Aorta (tissue), 5 donors: ENCODE measurements around the gene KCNT2. TPM values are rescaled to one million over a fixed set of nuclear protein-coding genes. Genes with fewer than 3 reads are reported as not detected.

Experiments used
- ATAC-seq: fragments of 200-7000 bp; cut with Tn5 transposase; one replicate; pipeline ENCODE4 v1.9.1; 2022; ENCODE audit warnings: moderate library complexity; ENCODE audit not compliant: low FRiP score
- DNase-seq, 2 donors: peaks; one replicate each; pipeline ENCODE4 v3.0.0-alpha.2; 2020
- H3K27ac ChIP-seq, 2 donors: one replicate each; pipeline ENCODE4 v1.5.1; 2013; ENCODE audit warnings: low read length in 2 of 2, mild to moderate bottlenecking in 2 of 2, moderate library complexity in 2 of 2, control low read depth in 1 of 2, inconsistent platforms in 1 of 2, low read depth in 1 of 2
- H3K27me3 ChIP-seq, 2 donors: one replicate each; pipeline ENCODE4 v1.6.1; 2013; ENCODE audit warnings: control low read depth in 1 of 2, low read length in 1 of 2, mild to moderate bottlenecking in 1 of 2, moderate library complexity in 1 of 2; ENCODE audit not compliant: insufficient read depth in 2 of 2, control insufficient read depth in 1 of 2
- H3K36me3 ChIP-seq, 2 donors: one replicate each; pipeline ENCODE4 v1.6.1; 2013; ENCODE audit warnings: control low read depth in 1 of 2, low read length in 1 of 2, mild to moderate bottlenecking in 1 of 2; ENCODE audit not compliant: insufficient read depth in 2 of 2, control insufficient read depth in 1 of 2
- H3K4me1 ChIP-seq, 2 donors: one replicate each; pipeline ENCODE4 v1.6.1; 2013; ENCODE audit warnings: low read length in 2 of 2, control low read depth in 1 of 2, mild to moderate bottlenecking in 1 of 2, moderate library complexity in 1 of 2; ENCODE audit not compliant: insufficient read depth in 2 of 2, control insufficient read depth in 1 of 2
- H3K4me3 ChIP-seq, 2 donors: one replicate each; pipeline ENCODE4 v1.5.1; 2013; ENCODE audit warnings: low read length in 2 of 2, control low read depth in 1 of 2, mild to moderate bottlenecking in 1 of 2
- H3K9me3 ChIP-seq: one replicate; pipeline ENCODE4 v1.6.1; 2013; ENCODE audit warnings: mild to moderate bottlenecking, low read length; ENCODE audit not compliant: control insufficient read depth
- whole genome bisulfite sequencing, 2 donors: extraction: QIAGEN DNeasy Blood & Tissue Kit; methylation state at CpG; one replicate each; pipeline ENCODE4 v1.1.7; 2013; 5-methylcytosine and 5-hydroxymethylcytosine counted together
- intact Hi-C, 2 donors: fragments of 100-400 bp; cut with DNase I; formaldehyde crosslinking; loops; one replicate each; pipeline versions ENCODE4 v1.14.2 to v1.15.0; 2022
- polyA plus RNA-seq, 2 donors: library from polyadenylated mRNA; stranded (reverse); fragments of 200-250 nt; gene quantifications; one replicate each; pipeline ENCODE4 v1.2.3, GENCODE V29; 2013
- total RNA-seq, 2 donors: library from RNA; stranded (reverse); fragmentation: NEBNext Ultra II Directional; extraction: Animal tissue kit (Norgen Biotek cat#: 25700); gene quantifications; one replicate each; pipeline ENCODE4 v1.2.1, GENCODE V29; 2021
- donor health status: healthy with polysubstance abuse.
- donor health status: Bipolar disorder and iron deficiency.
- donor health status: DM: no; HTN: no; CAD: no.
- donor health status: DM: no; HTN: no; CAD: no.
- donor health status: DM: yes; HTN: yes; CAD: no.

Gene KCNT2
- total and polyA plus RNA-seq, 4 donors, result 3.0 to 23.3 (median 16.3) TPM

DNA sequence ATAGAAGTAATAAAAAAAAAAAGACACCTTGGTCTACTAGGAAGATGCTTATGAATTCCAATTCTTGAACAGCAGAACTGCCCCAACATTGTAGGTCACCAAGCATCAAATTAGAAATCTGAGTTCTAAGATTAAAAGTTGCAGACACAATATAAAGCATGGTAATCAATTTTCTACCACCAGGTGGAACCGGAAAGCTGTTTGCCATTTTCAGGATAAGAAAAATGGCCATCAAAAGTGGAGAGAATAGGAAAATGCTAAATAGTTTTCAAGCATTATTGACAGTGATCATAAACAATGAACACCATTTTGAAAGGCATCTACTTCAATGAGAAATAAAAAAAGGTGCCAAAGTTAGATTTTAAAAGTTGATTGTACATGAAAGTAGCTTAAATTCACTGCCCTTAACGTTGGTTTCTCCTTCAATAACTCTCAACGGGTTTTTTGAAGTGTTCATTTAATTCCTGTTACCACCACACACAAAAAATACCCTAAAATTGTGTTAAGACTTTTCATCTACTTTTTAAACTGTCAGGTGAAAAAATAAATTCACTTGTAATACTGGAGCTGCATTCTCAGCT, 252.9 kb downstream of the KCNT2 start:
- no peaks in the 10 kb centered on the region for H3K9me3 ChIP-seq
- WGBS, 2 donors, result 54 to 70% methylated on average over 3 of the region's 3 CpGs
- DNase-seq (no peak), ATAC-seq (no peak)
- H3K27ac ChIP-seq, result no peak overlapping the region
- H3K36me3 ChIP-seq, result no peaks in the 10 kb centered on the region
- intact Hi-C loops, result no loop called here
- no peaks in the 10 kb centered on the region for H3K4me1 ChIP-seq
- no peak overlapping the region for H3K4me3 ChIP-seq
- H3K27me3 ChIP-seq, result no peaks in the 10 kb centered on the region

DNA sequence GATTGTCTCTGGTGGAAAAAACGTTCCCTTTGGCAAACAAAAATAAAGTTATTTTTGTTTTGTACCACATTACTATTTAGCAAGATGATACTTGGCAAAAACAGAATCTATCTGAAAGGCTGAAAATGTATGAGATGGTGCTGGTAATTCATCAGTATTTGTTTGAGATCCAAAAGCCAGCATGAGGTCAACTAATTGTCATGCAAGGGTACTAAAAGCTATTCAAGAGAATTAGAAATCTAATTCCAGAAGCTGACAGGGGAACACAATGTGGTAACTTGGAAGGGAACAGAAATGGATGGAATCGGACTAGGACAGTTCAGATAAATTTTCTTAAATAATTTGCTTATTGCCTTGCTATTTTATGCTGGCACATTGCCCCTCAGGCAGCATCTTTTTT, 263.8 kb downstream of the KCNT2 start:
- Histone ChIP-seq H3K4me3 (no peak overlapping the region), H3K27me3 (no peaks in the 10 kb centered on the region), H3K9me3 (no peaks in the 10 kb centered on the region), H3K27ac (no peak overlapping the region), H3K4me1 (no peaks in the 10 kb centered on the region), H3K36me3 (no peaks in the 10 kb centered on the region)
- 54 to 76% methylated on average over 2 of the region's 2 CpGs for whole genome bisulfite sequencing, 2 donors
- intact Hi-C loops, result no loop called here
- ATAC-seq (no peak), DNase-seq (no peak)

DNA sequence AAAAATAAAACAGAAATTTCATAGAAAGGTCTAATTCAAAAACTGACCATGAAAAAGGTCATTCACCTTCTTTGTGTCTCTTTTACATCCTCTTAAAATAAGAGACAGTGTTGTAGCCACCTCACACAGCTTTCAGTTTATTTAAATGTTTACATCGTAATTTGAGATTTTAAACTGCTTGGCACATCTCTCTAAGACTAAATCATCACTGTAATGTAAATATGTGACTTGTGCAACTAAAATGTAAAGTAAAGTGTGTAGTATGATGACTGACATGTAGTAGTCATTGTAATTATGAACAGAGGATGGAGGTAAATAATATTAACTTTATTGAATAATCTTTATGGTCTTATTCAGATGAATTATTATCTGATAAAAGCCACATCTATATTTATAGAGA, 283.9 kb downstream of the KCNT2 start:
- H3K27ac ChIP-seq, result no peak overlapping the region
- DNase-seq (no peak), ATAC-seq (no peak)
- intact Hi-C loops, result no loop called here
- H3K36me3 ChIP-seq, result no peaks in the 10 kb centered on the region
- no peak overlapping the region for H3K4me3 ChIP-seq
- no peaks in the 10 kb centered on the region for H3K9me3 ChIP-seq
- 88 to 91% methylated on average over 1 of the region's 1 CpG for WGBS, 2 donors
- H3K27me3 ChIP-seq, result no peaks in the 10 kb centered on the region
- no peaks in the 10 kb centered on the region for H3K4me1 ChIP-seq

DNA sequence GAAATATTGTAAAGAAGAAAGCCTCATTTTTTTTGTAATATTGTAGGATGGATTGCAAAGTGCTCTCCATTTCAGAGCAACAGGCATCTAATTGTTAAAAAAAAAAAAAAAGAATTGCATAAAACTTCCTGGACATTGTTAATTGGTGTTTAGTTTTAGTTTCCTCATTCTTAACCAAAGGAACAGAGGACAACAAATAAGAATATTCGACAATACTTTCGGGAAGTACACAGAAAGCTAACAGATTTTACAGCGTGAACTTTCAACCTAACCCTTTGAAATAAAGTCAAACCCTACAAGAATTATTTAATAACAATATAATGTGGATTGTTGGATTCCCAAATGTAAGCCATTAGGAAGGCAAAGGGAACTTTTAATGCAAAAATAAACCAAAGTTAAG, 284.4 kb downstream of the KCNT2 start:
- intact Hi-C loops, result no loop called here

DNA sequence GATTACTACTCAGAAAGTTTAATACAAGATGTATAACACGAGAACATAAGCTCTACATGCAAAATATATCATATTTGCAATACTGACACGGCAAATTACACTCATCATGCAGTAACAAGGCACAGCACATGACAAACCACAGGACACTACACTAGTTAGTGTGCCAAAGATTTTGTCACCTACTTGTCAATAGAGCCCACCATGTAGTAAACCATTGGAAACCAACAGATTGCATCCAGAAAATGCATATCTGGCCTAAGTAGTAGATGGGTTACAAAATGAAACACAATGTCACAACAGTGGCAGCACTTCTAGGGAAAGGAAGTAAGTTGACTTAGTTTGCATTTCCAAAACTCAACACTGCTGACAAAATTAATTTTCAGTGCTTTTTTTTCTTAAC, 288.9 kb downstream of the KCNT2 start:
- no peak overlapping the region for H3K4me3 ChIP-seq
- ATAC-seq (no peak), DNase-seq (no peak)
- H3K9me3 ChIP-seq, result no peaks in the 10 kb centered on the region
- H3K36me3 ChIP-seq, result no peaks in the 10 kb centered on the region
- intact Hi-C loops, result no loop called here
- no peaks in the 10 kb centered on the region for H3K27me3 ChIP-seq
- 94 to 97% methylated on average over 2 of the region's 2 CpGs for WGBS, 2 donors
- H3K27ac ChIP-seq, result no peak overlapping the region
- H3K4me1 ChIP-seq, result no peaks in the 10 kb centered on the region

More for the DNA sequence above, 284.4 kb downstream of the KCNT2 start:
- no peaks in the 10 kb centered on the region for H3K36me3 ChIP-seq
- no peaks in the 10 kb centered on the region for H3K9me3 ChIP-seq
- H3K27me3 ChIP-seq, result no peaks in the 10 kb centered on the region
- no peaks in the 10 kb centered on the region for H3K4me1 ChIP-seq
- ATAC-seq (no peak), DNase-seq (no peak)
- no peak overlapping the region for H3K27ac ChIP-seq
- H3K4me3 ChIP-seq, result no peak overlapping the region
- 92 to 93% methylated on average over 3 of the region's 3 CpGs for WGBS, 2 donors

DNA sequence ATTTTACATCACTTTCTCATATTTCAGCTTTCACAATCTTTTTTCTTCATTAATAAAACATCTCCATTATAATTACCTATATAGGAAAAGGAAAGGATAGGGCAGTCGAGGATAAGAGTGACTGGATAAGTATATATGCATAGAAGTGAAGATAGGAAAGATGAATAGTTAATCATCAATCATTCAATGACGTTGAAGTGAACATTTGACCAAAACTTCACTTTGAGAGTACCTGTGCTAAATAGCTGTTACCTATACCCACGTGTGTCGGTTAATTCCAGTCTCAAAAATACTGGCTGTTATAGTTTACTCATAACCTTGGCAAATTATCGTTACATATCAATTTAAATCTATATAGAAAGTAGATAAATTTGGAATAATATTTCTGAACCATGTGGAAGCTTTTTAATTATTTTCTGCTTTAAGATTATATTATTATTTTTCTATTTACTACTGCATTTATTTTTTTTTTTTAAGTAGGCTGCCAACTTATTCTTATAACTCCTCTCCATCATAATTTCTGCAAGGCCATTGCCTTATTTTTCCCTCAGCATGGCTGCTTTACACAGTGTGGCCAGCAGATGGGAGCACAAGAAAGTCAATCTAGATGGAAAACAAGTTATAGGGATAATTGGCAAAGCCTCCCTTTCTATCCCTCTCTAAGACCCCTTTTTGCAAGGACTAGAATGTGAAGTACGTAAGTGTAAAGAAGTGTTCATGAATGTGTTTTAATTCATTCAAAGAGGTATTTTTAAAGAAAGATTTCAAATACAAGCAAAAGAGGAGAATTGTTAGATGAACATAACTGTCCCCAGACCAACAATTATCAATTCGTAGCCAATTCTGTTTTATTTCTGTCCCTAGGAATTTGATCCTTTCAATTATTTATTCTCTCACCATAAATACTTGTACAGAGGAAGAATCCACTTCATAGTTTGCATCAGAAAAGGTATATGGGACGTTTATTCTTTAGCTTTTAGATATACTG, 290.4 kb downstream of the KCNT2 start:
- intact Hi-C loops, result no loop called here
- no peak overlapping the region for H3K4me3 ChIP-seq
- DNase-seq, result peak in 1 of 2 donors; percentile 44
- WGBS, 2 donors, result 74 to 76% methylated on average over 8 of the region's 8 CpGs
- no peak for ATAC-seq
- no peaks in the 10 kb centered on the region for H3K9me3 ChIP-seq
- H3K27me3 ChIP-seq, result no peaks in the 10 kb centered on the region
- no peak overlapping the region for H3K27ac ChIP-seq
- H3K4me1 ChIP-seq, result no peaks in the 10 kb centered on the region
- no peaks in the 10 kb centered on the region for H3K36me3 ChIP-seq

DNA sequence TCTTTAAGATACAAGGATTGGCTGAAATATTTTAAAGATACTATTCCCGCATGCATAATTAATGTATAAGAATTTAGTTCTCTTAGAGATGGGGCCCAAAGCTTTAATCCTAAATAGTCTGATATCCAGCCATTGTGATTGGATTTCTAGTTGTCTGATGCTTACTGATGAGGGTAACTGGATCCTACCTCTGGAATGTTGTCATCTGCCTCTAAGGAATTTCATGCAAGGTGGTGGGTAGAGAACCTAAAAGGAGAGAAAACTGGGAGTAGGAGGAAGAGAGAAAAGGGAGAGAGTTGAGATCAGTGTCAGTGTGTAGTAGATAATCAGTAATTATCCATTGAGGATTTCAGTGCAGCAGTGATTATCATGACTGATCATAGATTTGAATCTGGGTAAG, 295.5 kb downstream of the KCNT2 start:
- H3K36me3 ChIP-seq, result no peaks in the 10 kb centered on the region
- ATAC-seq, result no peak
- no peaks in the 10 kb centered on the region for H3K27me3 ChIP-seq
- no peak overlapping the region for H3K27ac ChIP-seq
- H3K9me3 ChIP-seq, result no peaks in the 10 kb centered on the region
- WGBS, 2 donors, result 97 to 100% methylated on average over 1 of the region's 1 CpG
- no peak overlapping the region for H3K4me3 ChIP-seq
- DNase-seq, result no peak
- intact Hi-C loops, result no loop called here
- no peaks in the 10 kb centered on the region for H3K4me1 ChIP-seq

DNA sequence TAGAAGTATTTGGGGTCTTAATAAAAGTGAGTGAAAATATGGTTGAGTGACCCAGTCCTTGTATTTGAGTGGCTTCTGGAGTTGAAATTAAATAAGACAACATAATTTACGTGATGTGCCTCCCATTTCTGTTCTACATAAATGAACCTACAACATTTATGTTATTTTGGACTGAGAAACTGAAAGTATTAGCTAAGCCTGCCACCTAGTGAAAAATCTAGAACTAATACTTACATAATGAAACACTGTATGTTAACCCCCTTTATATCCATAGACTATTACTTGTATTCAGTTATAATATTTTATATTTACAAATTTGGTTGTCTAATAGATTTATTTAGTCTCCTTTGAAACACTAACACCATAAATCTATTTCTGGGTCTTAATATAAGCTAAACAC, 298.9 kb downstream of the KCNT2 start:
- no peak overlapping the region for H3K27ac ChIP-seq
- no peak for DNase-seq
- H3K36me3 ChIP-seq, result no peaks in the 10 kb centered on the region
- no peaks in the 10 kb centered on the region for H3K27me3 ChIP-seq
- intact Hi-C loops, result no loop called here
- no peaks in the 10 kb centered on the region for H3K4me1 ChIP-seq
- no peaks in the 10 kb centered on the region for H3K9me3 ChIP-seq
- ATAC-seq, result no peak
- H3K4me3 ChIP-seq, result no peak overlapping the region
- WGBS, 2 donors, result 49 to 58% methylated on average over 1 of the region's 1 CpG

DNA sequence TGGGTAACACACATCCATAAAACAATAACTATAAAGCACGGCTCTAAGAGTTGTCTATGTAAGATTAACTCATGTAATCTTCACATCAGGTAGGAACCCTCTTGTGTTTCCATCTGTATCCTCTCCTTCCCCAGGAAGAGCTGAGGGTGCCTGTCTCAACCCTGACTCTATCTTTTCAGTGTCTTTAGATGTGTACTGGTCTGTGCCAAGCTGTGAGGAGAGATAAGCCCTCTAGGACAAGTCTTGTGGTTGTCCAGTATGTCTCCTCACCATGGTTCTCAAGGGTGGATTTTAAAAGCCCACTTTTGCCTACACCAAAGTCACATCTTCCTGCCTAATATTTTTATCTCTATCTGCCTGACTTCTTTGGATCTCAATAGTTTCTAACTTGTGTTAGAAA, 300.1 kb downstream of the KCNT2 start:
- no peaks in the 10 kb centered on the region for H3K27me3 ChIP-seq
- H3K4me3 ChIP-seq, result no peak overlapping the region
- no peaks in the 10 kb centered on the region for H3K4me1 ChIP-seq
- ATAC-seq (no peak), DNase-seq (no peak)
- intact Hi-C loops, result no loop called here
- 79 to 82% methylated on average over 1 of the region's 1 CpG for WGBS, 2 donors
- no peaks in the 10 kb centered on the region for H3K36me3 ChIP-seq
- no peaks in the 10 kb centered on the region for H3K9me3 ChIP-seq
- no peak overlapping the region for H3K27ac ChIP-seq
